ENCODE measurements around the gene GCNT2. TPM values are rescaled to one million over a fixed set of nuclear protein-coding genes. Genes with fewer than 3 reads are reported as not detected.

GCNT2 gene
- total RNA-seq, 1 donor from 2014 or later = 16.7 TPM

GRCh38 chr6:10552270-10552810 lies 31.2 kb downstream of the GCNT2 start:
- DNase-seq (ENCODE audit: low spot score in 2 of 2) = no peak
- intact Hi-C loops (cut with DNase I) = no loop called here
- H3K36me3 ChIP-seq = no peaks in the 10 kb centered on the region
- no peaks in the 10 kb centered on the region for H3K9me3 ChIP-seq
- H3K4me1 ChIP-seq = peaks cover 4 to 39% of the 10 kb centered on the region in 2 donors
- TF ChIP-seq CTCF (IDR thresholded peaks at IDR 0.05) = no peak
- no peak overlapping the region for H3K4me3 ChIP-seq
- H3K27me3 ChIP-seq = no peaks in the 10 kb centered on the region
- peak overlapping the region; percentile 7 to 29 for H3K27ac ChIP-seq

GRCh38 chr6:10553871-10554270 lies 32.7 kb downstream of the GCNT2 start:
- DNase-seq (ENCODE audit: low spot score in 2 of 2) = no peak
- no peak for TF ChIP-seq CTCF (IDR thresholded peaks at IDR 0.05)
- H3K9me3 ChIP-seq = no peaks in the 10 kb centered on the region
- H3K27me3 ChIP-seq = no peaks in the 10 kb centered on the region
- intact Hi-C loops (cut with DNase I) = no loop called here
- H3K4me1 ChIP-seq = peaks cover 0 to 37% of the 10 kb centered on the region in 2 donors
- H3K4me3 ChIP-seq = no peak overlapping the region
- no peaks in the 10 kb centered on the region for H3K36me3 ChIP-seq
- H3K27ac ChIP-seq = peak overlapping the region; percentile 23 to 41

GRCh38 chr6:10554826-10555225 lies 33.7 kb downstream of the GCNT2 start:
- Histone ChIP-seq H3K27me3 (no peaks in the 10 kb centered on the region), H3K4me3 (peak overlapping the region; percentile 44 to 59), H3K4me1 (peaks cover 0 to 34% of the 10 kb centered on the region in 2 donors), H3K9me3 (no peaks in the 10 kb centered on the region), H3K27ac (peak overlapping the region; percentile 23 to 41), H3K36me3 (no peaks in the 10 kb centered on the region)
- no peak for TF ChIP-seq CTCF (IDR thresholded peaks at IDR 0.05)
- DNase-seq (ENCODE audit: low spot score in 2 of 2) = no peak
- intact Hi-C loops (cut with DNase I) = loop anchor here (5.0 kb wide), 1 partner anchor 43 kb away; no protein-coding TSS in a partner anchor

GRCh38 chr6:10555625-10556309 lies 34.6 kb downstream of the GCNT2 start:
- H3K27me3 ChIP-seq = no peaks in the 10 kb centered on the region
- H3K4me3 ChIP-seq = peak overlapping the region; percentile 44 to 59
- DNase-seq (ENCODE audit: low spot score in 2 of 2) = peak in 1 of 2 donors; percentile 84
- no peaks in the 10 kb centered on the region for H3K9me3 ChIP-seq
- peak overlapping the region; percentile 63 to 70 for H3K27ac ChIP-seq
- H3K4me1 ChIP-seq = peaks cover 0 to 32% of the 10 kb centered on the region in 2 donors
- TF ChIP-seq CTCF (IDR thresholded peaks at IDR 0.05) = no peak
- intact Hi-C loops (cut with DNase I) = loop anchor here (5.0 kb wide), 1 partner anchor 43 kb away; no protein-coding TSS in a partner anchor
- H3K36me3 ChIP-seq = no peaks in the 10 kb centered on the region

- peak overlapping the region; percentile 44 to 59 for H3K4me3 ChIP-seq
- no peak for DNase-seq (ENCODE audit: low spot score in 2 of 2)
- no peaks in the 10 kb centered on the region for H3K9me3 ChIP-seq
- TF ChIP-seq CTCF (IDR thresholded peaks at IDR 0.05) = no peak
- H3K4me1 ChIP-seq = peaks cover 2 to 34% of the 10 kb centered on the region in 2 donors
- intact Hi-C loops (cut with DNase I) = loop anchor here (5.0 kb wide), 1 partner anchor 44 kb away; no protein-coding TSS in a partner anchor
- H3K36me3 ChIP-seq = no peaks in the 10 kb centered on the region
- H3K27me3 ChIP-seq = no peaks in the 10 kb centered on the region
- H3K27ac ChIP-seq = peak overlapping the region in 1 of 2 donors; percentile 70
Measured at GRCh38 chr6:10556589-10556988, 35.4 kb downstream of the GCNT2 start.
